Forelimb muscle (tissue), 1 donor: ENCODE measurements around the gene IL1RN. TPM values are rescaled to one million over a fixed set of nuclear protein-coding genes. Genes with fewer than 3 reads are reported as not detected.

Experiments used
- DNase-seq: peaks from one replicate; pipeline ENCODE4 v3.0.0-alpha.2; 2013; ENCODE audit warnings: low read depth
- polyA plus RNA-seq: library from polyadenylated mRNA; unstranded; fragments of 120-200 nt; gene quantifications from one replicate; pipeline ENCODE4 v1.2.1, GENCODE V29; 2013; ENCODE audit not compliant: insufficient read length

IL1RN gene
- polyA plus RNA-seq, 1 donor, result 0.49 TPM

DNA sequence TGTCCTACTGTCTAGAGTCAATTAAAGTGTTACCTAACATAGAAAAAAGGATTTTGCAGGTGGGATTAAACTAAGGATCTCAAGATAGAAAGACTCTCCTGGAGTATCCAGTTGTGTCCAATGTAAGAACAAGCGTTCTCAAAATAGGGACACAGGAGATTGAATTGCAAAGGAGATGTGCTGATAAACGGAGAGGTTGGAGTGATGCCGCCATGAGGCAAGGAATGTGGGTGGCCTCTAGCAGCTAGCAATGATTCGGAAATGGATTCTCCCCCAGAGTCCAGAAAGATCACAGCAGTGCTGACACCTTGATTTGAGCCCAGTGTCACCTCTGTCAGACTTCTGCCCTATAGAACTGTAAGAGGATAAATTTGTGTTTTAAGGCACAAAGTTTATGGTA, 24.1 kb upstream of the IL1RN start:
- no peak for DNase-seq

DNA sequence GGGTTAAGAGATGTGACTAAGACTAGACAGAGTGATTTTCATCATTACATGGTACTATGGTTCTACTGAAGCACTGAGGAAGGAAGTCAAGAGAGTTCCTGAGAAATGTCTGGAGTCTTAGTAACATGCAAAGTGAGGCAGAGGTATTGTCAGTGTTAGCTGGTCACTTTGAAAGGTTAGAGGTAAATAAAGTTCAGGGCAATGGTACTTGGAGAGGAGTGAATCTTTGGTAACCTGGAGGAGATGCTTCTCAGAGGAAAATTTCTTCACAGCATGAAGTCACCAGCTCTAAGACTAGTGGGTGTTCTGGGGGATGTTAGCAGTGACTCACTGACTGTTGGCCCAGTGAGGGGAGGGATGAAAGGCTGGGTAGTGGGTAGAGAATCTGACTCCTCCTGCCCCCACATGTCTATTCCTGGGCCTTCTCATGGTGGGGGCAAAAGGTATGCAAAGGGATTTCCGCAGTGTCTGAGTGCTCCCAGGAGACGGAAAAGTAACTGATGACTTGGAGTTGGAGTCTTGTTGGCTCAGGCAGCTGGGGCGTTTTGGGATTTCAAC, 23.3 kb upstream of the IL1RN start:
- DNase-seq, result no peak

DNA sequence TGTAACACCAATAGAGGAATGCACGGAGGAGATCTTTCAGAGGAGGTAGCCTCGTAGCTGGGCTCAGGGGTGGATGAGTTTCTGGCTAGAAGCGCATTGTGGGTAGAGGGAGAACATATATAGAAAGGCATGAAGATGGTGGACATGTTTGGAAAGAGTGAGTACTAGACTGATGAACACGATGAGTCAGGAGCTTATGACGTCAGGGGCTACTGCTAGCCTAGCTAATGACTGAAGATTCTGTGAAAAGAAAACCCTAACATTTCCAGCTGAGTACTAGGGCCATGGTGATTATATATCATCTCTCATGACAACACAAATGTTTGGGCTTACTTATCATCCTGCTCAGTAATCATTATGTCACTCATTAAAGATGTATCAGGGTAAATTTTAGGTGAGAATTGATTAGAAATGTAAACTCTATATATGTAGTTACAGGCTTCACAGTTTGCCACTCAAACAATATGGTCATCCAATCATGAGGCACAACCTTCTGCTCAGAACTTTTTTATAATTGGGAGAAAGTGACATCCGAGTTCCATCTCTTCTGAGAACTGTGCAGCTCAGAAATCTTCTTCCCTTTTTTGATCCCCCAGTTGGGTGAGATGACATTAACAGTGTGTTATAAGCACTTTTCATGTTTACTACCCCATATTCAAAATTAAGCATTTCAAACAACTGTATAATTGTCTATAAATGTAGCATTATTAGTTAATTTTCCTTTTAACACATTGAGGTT, 22.2 kb upstream of the IL1RN start:
- DNase-seq, result no peak

DNA sequence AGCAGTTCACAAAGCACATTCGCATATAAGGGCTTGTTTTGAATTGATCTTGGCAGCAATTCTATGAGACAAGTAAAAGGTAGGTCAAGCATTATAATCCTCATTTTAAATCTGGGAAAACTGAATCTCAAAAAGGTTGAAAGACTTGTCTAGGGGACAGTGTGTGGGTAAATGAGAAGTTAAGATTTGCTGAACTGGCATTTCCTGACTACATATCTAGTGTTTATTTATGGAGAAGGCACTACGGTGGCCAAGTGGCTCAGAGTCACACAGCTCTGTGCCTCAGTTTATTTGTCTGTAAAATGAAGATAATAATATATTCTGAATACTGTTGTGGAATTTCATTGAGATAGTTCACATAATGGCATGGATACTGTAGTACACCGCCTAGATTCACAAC, 16.3 kb upstream of the IL1RN start:
- no peak for DNase-seq

DNA sequence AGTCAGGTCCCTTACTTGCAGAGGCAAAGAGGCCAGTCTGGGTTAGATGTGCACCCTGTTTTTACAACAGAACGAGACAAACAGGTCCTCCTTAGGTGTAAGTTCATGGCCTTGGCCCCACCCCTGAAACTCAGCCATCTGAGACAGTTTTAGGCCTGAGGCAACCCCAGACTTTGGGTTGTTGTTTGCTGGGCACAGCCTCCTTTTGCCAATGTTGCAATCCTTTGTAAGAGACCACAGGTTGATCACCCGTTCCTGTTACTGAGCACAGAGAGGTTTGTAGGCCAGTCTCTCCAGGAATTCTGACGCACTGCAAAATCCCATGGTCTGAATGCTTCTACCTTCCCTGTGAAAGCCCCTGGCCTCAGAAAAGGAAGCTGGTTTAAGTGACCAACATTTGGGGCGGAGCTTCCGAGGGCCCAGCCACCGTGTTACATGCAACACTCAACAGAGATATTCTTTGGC, 15.5 kb upstream of the IL1RN start:
- no peak for DNase-seq

DNA sequence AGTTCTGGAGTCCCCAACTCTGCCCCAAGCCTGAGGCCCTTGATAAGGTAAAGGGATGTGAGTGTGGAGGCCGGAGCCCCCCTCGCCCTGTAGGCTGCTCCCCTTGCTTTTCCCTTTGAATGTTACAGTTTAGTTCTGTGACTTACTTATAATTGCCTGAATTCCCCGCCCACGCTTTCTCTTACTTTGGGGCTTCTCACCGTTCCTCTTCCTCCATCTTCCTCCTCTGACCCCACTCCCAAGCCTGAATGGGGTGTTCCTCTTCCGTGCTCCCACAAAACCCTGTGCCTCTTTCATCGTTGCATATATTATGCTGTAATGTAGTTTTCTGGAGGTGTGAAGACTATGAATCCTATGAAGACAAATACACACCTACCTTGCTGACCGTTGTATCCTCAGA, 15.0 kb upstream of the IL1RN start:
- no peak for DNase-seq

DNA sequence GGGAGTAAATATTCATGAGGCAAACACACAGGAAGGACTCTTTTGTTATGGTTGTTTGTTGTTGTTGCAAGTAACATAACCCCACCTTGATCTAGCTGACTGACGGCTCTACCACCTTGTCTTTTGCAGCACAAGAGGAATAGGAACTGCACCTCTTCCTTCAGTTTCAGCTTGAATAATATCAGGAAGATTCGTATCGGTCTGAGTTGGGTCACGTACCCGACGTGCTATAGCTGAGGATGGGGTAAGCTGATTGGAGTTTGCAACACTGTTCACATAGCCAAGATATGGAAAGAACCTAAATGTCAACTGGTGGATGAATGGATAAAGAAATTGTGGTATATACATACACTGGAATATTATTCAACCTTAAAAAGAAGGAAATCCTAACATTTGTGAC, 14.5 kb upstream of the IL1RN start:
- DNase-seq, result no peak

DNA sequence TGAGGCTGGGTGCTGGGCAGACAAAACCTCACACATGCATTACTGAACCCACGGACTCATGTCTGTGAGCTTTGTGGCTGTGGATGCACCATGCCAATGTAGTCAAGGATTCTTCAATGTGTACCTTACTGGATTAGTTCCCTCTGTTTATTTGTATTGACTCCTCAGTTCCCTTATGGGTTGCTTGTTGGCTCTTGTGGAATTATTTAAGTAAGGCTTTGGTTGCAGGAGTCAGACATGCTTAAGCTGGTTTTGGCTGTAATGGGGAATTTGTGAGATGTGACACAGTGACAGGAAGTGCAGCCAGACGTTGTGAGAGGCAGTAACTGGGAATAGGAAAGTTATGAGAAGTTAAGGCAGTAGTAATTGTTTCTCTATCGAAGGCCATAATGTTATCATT, 13.6 kb upstream of the IL1RN start:
- no peak for DNase-seq

DNA sequence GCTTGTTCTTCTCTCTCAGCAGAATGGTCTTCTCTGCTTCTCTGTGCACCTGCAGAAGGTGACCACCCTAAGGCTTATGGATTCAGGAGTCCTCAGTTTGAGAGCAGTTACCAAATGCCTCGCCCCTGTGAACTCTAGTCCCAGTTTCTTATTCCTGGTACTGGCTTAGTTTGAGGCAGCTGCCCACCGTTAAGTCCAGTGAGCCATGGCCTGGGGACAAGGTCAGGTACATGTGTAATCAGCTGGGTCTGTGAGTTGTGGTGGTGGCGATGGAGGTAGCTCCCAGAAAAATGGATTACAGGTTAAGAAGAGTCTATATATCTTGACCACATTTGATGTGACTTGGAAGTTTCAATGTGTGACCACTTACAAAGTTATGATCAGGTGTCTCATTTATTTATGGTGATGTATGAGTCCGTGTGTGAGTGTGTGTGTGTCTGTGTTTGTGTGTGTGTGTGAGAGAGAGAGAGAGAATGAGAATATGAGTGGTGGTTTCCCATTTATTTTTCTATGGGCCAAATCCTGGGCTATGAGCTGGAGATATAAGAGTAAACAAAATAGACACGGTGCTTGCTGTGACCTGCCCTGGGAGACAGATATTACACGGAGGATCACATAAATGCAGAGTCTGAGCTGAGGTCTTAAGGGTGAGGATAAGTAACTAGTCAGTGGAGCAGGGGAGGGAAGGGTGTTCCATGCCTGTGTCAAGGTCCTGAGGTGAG, 13.0 kb upstream of the IL1RN start:
- DNase-seq, result no peak

DNA sequence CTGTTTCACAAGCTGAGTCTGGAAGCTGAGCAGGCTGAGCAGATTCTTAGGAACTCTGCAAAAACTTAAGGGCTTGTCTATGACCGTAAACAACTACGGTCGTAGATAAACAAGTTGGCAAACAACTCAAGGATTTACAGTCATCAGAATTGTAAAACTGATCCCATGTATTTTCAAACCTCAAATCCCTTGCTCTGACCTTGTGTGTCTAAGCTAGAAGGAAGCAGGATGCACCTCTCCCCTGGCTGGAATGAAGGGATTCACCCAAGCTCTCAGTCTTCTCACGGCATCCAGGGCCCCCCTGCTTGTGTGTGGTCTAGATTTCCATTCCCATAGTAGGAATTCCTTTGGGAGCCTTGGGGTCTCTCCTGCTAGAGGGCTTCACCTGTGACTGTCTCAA, 12.4 kb upstream of the IL1RN start:
- no peak for DNase-seq

DNA sequence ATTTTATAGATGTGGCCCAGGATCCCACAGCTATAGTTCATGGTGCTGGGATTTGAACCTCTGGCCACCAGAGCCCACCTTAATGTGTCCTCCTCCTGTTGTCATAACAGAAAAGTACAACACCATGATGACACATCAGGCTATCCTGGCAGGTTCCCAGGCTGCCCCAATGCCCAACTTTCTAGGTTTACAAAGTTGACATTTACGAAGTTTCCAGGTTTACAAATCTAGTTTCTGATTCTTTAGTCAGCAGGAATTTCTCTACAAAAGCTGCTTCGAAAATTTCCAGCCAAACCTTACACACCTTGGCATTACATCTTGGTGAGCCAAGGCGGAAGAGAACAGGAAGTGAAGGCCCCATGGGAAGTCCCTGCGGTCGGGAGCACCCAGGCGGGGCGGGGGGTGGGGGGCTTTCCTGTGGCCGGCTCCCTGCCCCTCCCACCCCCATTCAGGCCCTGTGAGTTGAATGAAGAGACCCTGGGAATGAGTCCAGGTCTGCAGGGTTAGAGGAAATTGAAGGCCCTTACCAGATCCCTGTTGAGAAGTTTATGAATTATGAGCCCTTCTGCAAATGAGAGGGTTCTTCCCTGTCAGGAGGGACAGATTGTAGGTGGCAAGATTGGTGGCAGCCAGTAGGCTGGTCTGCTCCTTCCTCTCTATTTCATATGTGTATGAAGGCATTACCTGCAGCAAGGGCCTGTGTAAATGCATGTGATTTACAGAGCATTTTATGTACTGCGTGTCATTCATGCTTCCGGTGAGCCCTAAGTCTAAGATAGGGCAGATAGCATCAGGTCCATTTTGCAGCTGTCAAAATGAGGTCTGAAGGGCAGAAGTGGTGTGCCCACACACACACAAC, 11.1 kb upstream of the IL1RN start:
- no peak for DNase-seq

DNA sequence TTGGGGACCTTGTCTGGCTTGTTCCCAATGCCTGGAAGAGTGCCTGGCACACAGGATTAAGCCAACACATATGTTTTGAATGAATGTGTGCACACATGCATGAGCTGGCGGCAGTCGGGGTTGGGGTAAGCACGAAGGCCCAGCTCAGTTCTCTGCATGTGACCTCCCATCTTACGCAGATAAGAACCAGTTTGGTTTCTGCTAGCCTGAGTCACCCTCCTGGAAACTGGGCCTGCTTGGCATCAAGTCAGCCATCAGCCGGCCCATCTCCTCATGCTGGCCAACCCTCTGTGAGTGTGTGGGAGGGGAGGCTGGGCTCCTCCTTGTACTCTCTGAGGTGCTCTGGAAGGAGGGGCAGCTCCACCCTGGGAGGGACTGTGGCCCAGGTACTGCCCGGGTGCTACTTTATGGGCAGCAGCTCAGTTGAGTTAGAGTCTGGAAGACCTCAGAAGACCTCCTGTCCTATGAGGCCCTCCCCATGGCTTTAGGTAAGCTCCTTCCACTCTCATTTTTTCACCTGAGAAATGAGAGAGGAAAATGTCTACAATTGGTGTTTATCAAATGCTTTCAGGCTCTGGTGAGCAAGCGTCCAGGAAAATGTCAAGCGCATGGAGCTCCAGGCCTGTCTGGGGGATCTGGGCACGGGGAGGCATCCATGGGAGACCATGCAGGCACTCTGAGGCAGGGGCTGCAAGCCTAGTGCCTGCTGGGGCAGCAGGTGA, 9.7 kb upstream of the IL1RN start:
- DNase-seq, result no peak

DNA sequence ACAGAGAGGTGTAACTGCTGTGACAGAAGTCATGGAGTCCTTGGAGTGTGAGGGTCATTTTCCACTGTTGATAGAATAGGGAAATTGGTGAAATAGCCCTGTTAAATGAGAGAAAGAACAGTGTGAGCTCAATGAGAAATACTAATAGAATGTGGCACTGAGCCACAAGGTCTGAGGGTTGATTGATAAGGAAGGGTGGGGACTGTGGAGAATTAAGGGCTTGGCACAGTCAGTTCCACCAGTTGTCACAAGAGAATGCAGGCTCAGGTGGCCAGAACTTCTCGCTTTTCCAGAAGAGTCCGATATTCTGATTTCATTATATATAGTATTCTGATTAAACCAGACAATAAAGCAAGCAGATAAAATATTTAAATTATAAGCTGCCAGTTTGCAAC, 9.1 kb upstream of the IL1RN start:
- DNase-seq, result no peak

DNA sequence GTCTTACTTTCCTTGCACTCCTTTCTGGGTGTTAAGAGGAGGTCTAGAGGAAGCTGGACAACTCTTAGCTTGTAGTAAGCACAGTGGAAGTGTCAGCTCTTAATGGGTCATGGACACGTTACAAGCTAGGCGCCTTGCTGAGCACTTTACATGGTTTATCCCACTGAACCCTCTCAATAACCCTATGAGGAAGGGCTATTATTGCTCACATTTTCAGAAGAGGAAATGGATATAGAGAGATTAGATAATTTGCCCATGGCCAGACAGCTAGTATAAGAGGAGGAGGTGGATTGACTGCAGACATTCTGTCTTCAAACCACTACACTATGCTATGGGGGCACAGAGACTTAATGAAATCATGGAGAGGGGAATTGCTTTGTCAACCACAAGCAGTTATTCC, 8.3 kb upstream of the IL1RN start:
- no peak for DNase-seq

DNA sequence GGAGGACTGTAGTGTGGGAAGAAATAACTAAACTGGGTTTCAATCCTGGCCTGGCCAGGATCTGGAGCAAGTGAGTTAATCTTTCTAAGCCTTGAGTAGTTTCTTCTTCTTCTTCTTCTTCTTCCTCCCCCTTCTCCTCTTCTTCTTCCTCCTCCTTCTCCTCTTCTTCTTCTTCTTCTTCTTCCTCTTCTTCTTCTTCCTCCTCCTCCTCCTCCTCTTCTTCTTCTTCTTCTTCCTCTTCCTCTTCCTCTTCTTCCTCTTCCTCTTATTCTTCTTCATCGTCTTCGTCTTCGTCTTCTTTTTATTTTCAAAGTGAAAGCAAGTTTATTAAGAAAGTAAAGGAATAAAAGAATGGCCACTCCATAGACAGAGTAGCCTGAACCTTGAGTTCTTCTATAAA, 6.5 kb upstream of the IL1RN start:
- no peak for DNase-seq

DNA sequence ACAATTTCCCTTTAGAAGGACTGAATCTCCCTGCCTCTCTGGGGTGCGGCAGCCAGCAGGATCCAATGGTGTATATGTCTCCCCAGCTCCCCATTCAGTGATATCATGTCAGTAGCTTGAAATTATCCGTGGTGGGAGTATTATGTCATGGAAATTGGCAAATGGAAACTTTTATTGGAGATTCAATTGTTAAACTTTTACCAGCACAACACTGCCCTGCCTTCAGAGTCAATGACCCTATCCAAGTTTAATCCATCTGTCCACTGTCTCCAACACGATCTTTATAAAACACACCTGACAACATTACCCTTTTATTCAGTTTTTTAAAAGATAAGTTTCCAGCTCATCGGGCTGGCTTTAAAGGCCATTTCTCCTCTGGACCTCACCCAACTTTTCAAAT, 5.0 kb upstream of the IL1RN start:
- DNase-seq, result no peak

DNA sequence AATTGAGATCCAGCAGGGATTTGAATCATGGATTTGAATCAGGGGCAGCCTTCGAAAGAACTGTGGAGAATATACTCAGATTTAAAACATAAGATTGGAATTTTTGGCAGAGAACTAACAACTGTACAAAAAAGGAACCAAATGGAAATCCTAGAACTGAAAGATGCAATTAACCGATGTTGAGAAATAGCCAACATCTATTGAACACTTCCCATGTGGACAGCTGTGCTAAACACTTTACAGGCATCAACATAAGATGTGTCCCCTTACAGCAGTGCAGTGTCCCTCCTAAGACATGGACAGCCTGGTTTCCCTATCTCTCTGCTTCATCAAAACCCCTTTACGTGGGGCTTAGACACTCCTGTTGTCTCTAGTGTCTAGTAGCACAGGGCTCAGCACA, 3.7 kb upstream of the IL1RN start:
- DNase-seq, result no peak

DNA sequence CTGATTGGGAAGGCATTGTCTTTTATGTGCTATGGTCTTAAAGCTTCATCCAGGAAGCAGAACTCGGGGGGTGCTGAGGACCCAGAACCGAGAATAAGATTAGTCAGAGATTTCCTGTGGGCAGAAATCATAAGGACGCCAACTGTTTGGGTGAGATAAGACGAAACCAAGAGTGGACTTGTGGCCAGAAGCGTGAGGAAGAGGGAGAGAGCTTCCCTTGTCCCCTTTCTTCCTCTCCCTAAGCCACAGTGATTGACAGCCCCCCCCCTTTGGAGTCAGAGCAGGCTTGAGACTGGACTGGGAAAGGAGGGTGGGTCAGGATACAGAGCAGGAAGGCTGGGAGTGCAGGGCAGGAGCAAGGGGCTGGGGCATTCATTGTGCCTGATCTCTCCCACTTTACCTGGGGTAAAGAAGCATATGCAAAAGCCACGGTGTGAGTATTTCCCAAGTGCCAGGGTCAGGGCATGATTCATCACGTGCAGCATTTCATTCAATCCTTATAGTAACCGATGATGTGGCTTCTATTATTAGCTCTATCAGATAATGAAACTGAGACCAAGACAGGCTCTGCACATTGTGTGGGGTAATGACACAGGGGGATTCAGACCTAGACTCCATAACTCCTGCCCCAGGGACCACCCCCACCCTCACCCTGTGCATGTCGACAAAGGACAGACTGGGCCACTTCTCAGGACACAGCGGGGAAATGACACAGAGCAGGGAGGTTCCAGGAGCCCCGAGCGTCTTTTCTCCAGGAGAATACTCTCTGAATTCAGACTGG, 3.0 kb upstream of the IL1RN start:
- no peak for DNase-seq

DNA sequence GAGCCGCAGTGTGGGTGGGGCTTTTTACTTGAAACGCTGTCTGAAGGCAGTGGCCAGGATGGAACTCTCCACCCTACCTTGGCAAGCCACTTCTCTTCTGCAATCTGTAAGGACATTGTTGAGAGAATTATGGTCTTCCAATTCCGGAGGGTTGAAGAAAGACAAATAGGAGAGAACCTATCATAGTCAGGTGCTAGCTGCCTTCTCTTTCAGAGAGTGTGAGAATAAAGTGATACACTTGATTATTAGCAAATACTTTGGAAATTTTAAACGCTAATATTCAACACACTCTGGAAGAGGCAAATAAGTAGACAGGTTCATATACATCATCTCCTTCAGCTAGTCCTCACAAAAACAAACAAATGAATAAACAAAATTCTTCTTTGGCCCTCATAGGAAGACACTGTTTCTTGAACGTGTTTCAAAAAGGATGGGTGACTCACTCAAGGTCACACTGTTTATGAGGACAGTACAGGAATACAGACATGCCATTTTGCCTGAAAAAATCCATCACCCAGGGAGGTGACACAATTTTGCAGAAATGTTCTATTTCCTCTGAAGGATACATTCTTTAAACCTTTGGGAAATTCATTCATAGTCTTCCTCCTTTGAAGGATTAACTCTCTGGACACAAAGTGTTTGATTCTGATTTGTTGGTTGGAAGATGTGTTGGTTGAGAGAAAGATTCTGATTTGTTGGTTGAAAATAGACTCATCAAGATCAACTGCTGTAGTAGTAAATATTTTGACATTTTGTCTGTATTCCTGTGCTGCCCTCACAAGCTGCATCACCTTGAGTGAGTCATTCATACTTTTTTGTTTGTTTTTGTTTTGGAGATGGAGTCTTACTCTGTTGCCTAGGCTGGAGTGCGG, 2.2 kb upstream of the IL1RN start:
- DNase-seq, result no peak
